ENCODE data around the gene SLC9A9.

DNA sequence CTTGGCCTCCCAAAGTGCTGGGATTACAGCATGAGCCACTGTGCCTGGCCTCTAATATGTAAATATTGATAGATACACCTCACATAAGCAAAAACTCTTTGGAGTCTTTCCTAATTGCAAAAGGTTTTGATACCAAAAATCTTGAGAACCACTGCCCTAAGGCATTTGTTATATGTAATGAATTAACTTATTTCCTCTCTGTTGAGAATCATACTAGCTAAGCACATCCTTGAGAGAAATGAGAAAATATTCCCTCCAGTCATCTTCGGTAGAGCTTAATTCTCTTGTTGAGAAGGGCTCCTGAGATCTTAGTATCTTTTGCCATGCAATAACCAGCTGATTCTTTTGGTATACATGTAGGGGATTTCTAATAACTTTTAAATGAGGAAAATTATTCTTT is 190.2 kb downstream of the SLC9A9 start:
- TF ChIP-seq, protein P1, sequence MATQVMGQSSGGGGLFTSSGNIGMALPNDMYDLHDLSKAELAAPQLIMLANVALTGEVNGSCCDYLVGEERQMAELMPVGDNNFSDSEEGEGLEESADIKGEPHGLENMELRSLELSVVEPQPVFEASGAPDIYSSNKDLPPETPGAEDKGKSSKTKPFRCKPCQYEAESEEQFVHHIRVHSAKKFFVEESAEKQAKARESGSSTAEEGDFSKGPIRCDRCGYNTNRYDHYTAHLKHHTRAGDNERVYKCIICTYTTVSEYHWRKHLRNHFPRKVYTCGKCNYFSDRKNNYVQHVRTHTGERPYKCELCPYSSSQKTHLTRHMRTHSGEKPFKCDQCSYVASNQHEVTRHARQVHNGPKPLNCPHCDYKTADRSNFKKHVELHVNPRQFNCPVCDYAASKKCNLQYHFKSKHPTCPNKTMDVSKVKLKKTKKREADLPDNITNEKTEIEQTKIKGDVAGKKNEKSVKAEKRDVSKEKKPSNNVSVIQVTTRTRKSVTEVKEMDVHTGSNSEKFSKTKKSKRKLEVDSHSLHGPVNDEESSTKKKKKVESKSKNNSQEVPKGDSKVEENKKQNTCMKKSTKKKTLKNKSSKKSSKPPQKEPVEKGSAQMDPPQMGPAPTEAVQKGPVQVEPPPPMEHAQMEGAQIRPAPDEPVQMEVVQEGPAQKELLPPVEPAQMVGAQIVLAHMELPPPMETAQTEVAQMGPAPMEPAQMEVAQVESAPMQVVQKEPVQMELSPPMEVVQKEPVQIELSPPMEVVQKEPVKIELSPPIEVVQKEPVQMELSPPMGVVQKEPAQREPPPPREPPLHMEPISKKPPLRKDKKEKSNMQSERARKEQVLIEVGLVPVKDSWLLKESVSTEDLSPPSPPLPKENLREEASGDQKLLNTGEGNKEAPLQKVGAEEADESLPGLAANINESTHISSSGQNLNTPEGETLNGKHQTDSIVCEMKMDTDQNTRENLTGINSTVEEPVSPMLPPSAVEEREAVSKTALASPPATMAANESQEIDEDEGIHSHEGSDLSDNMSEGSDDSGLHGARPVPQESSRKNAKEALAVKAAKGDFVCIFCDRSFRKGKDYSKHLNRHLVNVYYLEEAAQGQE (IDR thresholded peaks at IDR 0.05; ENCODE audit: low read depth, low read length), result no peak
- TF ChIP-seq CTCF (IDR thresholded peaks at IDR 0.05) (no peak), EZH2phosphoT487 (IDR thresholded peaks at IDR 0.05; ENCODE audit: borderline replicate concordance, low read depth) (no peak), EP300 (IDR thresholded peaks at IDR 0.05; ENCODE audit: borderline replicate concordance in 1 of 2, low read depth in 1 of 2, low read length in 1 of 2) (no peak), POLR2AphosphoS5 (IDR thresholded peaks at IDR 0.05; ENCODE audit: low read depth, low read length) (no peak), MXI1 (IDR thresholded peaks at IDR 0.05; ENCODE audit: low read depth, low read length) (no peak), GABPA (IDR thresholded peaks at IDR 0.05; ENCODE audit: low read depth) (no peak), USF1 (IDR thresholded peaks at IDR 0.05; ENCODE audit: borderline replicate concordance, low read depth) (no peak), SIN3A (IDR thresholded peaks at IDR 0.05; ENCODE audit: borderline replicate concordance, low read depth, low read length) (no peak)

Data from SK-N-SH (cell line).